GM18909 (cell line): Measurements from ENCODE around the gene C2orf81.
"Not testable (repeated sequence)": the region's sequence is repeated elsewhere in the genome, so short reads cannot be mapped to it uniquely, and the experiment has no call there.

Source experiments
- ATAC-seq: cut with Tn5 transposase; IDR thresholded peaks from one replicate; pipeline ENCODE4 v1.9.1; 2021; ENCODE audit warnings: mild to moderate bottlenecking; ENCODE audit not compliant: unreplicated experiment, poor library complexity

The C2orf81 gene

DNA sequence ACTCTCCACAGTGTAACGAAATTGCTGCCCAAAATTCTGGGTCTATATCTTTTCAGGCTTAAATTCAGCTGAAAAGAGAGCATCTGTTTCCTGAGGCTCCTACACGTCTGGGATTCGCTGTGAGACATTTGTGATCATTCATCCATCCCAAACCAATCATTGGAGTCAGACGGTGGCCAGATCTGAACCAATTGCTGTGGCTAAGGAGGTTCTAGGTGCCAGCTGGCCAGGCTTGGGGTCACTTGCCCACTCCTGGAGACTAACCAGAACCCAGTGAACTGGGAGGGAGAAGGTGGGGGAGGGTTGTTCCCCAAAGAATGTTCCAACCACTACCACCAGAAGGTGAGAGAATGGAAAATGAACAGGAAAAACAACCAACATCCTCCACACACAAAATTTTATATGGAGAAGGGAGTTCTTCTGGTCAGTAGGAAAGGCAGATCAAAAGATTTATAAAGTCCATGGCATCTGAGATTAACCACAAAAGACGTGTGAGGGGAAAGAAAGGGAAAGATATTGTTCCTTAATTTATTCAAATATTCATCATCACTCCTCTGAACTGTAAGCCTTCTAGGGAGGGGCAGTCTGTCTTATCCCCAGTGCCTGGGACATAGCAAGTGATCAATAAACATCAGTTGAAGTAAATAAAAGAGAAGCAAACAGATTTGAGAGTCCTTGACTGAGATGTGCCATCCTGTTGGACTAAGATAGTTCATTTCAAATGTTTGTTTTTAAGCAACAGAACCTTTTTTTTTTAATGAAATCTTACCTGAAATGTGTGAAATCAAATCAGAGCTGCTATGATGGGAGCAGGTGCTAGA lies 23.3 kb upstream of the C2orf81 start:
- ATAC-seq = no peak

GRCh38 chr2:74442483-74443297 lies 21.3 kb upstream of the C2orf81 start:
- ATAC-seq = not testable (repeated sequence)

DNA sequence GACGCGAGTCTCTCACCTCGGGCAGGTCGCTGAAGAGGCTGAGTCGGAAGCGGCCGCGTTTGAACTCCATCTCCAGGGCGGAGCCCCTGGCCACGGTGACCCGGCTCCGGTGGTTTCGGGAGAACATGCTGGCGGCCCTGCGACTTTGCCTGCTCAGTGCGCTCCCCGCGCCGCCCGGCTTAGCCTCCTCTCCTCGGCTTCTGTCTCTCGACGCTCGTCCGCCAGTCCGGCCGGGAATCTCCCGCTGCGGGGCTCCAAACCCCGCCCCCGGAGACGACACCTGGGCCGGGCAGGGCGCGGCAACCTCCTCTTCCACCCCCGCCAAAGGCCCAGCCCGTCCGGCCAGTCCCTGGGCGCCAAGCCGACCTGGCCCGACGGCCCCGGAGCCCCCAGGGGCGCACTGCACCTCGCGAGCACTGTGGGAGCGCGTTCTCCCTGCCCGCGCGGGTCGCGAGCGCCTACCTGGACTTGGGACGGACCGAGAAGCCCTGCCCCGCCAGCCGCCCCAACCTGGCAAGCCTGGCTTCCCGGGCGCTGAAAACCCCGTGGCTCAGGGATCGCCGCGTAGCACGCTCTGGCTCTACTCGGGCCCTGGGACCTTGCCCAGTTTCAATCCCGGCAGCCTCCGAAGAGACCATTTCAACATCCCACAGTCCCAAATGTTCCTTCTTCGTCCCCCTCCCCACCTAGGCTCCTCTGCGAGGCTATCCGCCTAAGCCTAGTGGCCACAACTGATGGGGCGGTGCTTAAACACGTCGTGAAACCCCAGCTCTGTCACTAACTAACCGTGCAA lies 20.5 kb upstream of the C2orf81 start, which contains the start of gene RTKN:
Gene RTKN (minus strand): TSS at position 248 of the 793 bp plus-strand sequence. CDS start 121 bp downstream, at position 127.
- peak; percentile 49 for ATAC-seq

DNA sequence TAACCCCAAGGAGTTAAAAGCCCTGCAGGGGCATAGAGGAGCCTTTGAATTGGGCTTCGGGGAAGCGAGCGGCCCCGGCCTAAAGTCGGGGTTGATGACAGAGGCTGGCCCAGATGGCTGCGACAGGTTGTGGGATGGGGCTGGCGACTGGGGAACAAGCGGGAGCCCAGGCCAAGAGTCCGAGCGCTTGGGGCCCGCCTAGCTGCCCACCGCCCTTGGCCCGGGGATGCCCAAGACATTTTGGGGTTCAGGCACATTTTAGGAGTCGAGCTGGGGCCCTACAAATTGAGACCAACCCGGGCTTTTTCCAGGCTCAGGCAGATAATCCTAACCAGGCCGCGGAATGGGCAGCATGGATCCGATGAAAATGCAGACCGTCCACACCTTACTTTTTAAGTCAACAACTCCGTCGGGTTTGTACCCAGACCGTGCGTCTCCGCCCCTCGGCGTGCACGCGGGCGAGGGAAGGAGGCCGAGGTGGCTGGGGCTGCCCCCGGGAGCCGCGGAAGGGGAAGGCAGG lies 19.8 kb upstream of the C2orf81 start:
- ATAC-seq = no peak

GRCh38 chr2:74440378-74441169 lies 19.2 kb upstream of the C2orf81 start:
- ATAC-seq = peak; percentile 79

GRCh38 chr2:74439803-74440377 lies 18.5 kb upstream of the C2orf81 start:
- ATAC-seq = no peak

- no peak for ATAC-seq
Measured at GRCh38 chr2:74439373-74439772, 18.0 kb upstream of the C2orf81 start.

DNA sequence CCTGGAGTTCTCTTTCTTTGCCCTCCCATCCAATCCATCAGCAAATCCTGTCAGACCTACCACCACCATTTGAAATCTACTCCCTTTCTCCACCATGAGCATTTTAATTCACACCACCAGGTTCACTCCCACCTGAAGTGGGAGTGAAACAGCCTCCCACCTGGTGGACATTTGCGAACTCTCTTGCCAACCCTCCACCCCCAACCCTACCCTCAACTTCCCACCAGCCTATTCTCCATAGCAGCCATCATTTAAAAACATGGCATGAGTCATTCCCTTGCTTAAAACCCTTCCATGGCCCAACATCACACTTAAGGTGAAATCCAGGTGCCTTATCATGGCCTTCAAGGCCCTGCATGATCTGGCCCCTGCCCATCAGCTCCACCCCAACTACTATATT lies 16.8 kb upstream of the C2orf81 start:
- no peak for ATAC-seq

DNA sequence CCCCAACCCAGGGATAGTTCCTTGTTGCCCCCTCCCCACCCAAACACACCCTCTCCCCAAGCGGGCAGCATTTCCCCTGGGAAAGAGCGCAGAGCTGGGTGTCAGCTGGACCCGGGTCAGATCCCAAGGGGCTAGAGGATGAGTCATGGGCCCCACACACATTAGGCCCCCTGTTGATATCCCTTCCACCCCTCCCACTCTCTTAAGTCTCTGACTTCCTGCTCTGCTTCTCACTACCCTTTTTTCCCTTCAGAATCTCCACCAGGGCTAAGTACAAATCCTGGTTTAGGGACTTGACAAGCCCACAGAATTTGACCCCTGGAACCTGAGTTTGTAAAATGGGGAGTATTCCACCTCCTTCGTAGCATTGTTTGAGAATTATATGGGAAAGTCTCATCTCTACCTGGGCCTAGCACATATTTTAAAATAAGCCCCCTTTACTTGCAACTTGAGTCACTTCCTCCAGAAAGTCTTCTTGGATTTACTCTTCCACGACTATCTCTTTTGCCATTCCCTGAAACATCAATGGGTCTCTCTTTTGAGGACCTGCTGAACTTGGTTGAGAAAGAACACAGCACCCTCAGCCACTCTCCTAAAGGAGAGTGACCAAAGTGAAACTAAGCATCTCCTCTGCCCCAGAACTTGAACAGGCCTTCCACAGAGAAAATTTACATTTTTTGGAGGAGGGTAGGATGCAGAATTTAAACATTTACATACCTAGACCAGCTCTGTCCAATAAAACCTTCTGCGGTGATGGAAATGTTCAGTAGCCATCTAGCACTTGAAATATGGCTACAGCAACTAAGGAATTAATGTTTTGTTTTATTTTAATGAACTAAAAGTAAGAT lies 15.7 kb upstream of the C2orf81 start:
- ATAC-seq = no peak

DNA sequence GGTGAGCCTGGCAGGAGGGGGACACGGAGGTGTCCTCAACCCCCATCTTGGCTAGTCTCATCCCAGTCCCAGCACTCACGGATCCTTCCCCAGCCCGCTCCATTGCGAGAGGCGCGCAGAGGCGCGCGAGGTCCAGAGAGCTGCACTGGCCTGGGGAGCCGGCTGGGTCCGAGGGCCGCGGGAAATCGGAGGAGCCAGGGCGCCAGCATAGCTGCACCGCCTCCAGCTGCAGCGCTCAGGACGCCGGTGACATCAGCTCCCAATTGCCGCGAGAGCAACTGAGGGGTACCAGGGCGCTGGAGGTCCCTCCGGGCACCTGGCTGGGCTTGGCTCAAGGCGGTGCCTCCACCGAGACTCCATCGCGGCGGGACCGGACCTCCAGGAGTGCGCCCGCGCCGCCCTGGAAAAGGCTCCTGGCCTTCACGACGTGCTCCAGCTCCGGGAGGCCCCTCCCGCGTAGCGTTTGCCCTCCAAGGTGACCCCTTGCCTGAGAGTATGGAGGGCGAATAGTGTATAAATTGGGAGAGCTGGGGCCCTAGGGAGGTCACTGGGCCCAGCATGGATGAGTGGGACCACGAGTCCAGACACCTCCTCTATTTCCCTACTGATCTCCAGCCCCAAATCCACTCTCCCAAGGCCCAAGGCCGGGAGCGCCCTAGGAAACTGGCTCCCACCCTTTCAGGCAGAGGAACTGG lies 14.8 kb upstream of the C2orf81 start:
- ATAC-seq = no peak

DNA sequence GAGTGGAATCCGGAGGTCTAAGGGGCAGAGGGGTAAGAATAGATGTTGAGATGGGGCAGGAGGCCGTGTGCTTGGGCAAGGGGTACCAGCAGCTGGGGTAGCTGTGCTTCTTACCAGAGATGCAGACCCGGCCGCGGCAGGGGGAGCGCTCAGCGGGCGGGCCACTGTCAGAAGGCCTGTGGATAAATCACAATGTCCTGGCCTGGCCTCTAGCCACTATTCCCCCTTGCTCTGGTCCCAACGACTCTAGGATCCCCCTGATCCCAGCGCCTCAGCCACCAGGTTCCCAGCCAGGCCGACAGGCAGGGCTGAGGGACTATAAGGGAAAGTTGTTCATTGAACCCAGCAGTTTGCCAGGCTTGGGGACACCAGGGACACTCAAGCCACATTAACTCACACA lies 9.1 kb upstream of the C2orf81 start:
- ATAC-seq = no peak

DNA sequence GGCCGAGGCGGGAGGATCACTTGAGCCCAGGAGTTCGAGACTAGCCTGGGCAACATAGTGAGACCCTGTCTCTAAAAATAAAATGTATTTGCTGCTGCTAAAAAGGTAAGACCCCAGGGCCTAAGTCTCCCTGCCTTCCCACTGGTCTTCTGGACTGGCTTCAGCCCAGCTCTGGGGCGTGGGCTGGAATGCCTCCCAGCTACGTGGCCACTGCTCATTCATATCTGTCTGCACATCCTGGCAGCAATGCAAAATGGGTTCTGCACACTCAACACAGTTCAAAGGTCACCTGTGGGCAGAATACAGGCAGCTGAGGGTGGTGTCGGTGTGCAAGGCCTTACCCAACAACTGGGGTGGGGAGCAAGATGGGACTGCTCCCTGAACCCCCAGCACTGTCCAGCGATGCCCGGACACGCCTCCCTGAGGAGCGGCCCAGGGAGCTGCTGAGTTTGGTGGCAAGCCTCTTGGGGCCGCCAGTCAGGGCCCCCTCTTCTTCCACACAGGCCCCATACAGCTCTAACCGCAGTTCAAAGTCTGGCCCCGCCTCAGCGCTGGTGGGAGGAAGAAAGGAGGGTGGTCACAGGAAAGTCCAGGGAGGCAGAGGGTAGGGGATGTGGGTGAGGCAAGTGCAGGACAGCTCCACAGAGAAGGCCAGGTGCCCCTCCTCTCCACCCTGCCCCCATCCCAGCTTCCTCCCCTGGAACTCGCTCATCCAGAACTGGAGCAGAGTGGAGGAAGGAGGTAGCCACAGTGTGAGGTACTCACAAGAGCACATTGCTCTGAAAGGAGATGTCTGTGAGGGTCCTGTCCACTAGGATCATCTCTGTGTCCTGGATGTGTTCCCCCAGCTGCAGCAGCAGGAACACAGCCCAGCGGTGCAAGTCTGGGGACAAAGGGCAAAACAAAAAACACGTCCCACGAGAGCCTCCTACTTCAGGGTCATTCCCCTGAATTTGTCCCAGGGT lies 8.3 kb upstream of the C2orf81 start:
- ATAC-seq = no peak

DNA sequence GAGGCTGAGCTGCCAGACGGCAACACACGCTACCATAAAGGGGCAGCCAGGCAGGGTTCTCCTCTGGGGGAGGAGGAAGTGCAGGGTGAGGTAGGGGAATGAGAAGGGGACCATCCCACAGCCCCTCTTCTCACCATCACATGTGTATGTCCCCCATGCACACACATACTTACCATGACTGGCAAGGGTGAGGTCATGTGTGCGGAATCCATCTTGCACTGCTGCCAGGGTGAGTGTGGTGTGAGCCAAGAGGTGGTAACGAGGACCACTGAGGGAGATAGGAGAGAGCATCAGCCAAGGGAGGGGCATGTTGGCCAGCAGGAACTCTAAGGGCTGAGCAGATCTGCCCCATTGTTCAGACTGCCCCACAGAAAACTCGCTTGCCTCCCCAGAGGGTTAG lies 7.3 kb upstream of the C2orf81 start:
- no peak for ATAC-seq

- ATAC-seq = no peak
Measured at GRCh38 chr2:74427551-74427950, 6.1 kb upstream of the C2orf81 start.

DNA sequence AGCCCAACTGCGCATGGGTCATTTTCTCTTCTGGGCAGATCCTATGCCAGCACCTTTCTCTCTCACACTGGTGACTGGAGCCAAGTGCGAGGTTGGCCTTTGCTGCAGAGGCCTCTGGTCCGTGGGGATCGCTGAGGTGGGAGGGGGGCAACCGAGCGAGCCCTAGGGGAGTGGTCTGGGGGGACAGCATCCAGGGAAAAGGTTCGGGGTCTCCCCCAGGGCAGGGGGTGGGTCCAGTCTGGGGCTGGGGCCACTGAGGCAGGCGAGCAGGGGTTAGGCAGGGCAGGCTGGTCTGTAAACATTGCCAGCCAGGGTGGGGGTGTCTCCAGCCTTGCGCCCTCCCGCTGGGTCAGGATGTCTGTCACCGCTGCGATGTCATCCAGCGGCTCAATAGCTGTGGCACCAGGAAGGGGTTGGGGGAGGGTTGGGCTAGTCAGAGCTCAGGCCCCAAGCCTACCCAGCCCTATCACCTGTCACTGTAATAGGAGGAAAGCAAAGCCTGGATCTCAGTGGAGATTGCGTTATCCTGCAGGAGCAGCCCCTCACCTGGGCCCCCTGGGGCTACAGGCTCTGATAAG lies 4.9 kb upstream of the C2orf81 start:
- no peak for ATAC-seq

DNA sequence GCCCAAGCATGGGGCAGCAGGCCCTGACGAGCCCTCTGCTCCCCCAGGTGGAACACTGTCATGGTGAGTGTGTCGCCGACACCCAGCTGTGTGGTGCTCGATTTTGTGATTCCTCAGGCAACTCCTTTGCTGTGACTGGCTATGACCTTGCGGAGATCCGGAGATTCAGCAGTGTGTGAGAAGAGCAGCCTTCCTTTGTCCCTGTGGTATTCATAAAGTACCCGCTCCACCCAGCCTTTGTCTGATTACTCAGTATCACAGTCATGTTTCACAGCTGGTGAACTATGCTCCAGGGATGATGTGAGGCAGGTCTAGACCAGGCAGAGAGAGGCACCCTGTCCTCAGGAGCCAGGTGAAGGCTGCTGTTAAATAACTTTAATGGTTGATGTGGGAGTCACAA lies 4.1 kb upstream of the C2orf81 start:
- no peak for ATAC-seq
